Ishikawa (cell line): ENCODE results near the gene ALDH1A2.

Experiments
- CEBPB ChIP-seq: IDR thresholded peaks from 2 replicates; pipeline ENCODE4 v1.6.1; 2012
- CREB1 ChIP-seq: IDR thresholded peaks from 2 replicates; pipeline ENCODE4 v1.6.1; 2012; ENCODE audit warnings: low read depth
- EGR1 ChIP-seq: IDR thresholded peaks from 2 replicates; pipeline ENCODE4 v1.6.1; 2012
- EP300 ChIP-seq: IDR thresholded peaks from 2 replicates; pipeline ENCODE4 v1.6.1; 2012; ENCODE audit warnings: borderline replicate concordance
- FOXM1 ChIP-seq: IDR thresholded peaks from 2 replicates; pipeline ENCODE4 v1.6.1; 2012; ENCODE audit warnings: low read depth, borderline replicate concordance
- NFIC ChIP-seq: IDR thresholded peaks from 2 replicates; pipeline ENCODE4 v1.6.1; 2012
- RAD21 ChIP-seq: IDR thresholded peaks from 2 replicates; pipeline ENCODE4 v1.6.1; 2012; ENCODE audit warnings: low read depth
- REST ChIP-seq: IDR thresholded peaks from 2 replicates; pipeline ENCODE4 v1.6.1; 2012; ENCODE audit warnings: low read depth, mild to moderate bottlenecking
- TAF1 ChIP-seq: IDR thresholded peaks from 2 replicates; pipeline ENCODE4 v1.6.1; 2012; ENCODE audit warnings: low read depth, mild to moderate bottlenecking
- TCF12 ChIP-seq: IDR thresholded peaks from 2 replicates; pipeline ENCODE4 v1.6.1; 2012; ENCODE audit warnings: low read depth
- TEAD4 ChIP-seq: IDR thresholded peaks from 2 replicates; pipeline ENCODE4 v1.6.1; 2012
- YY1 ChIP-seq: IDR thresholded peaks from 2 replicates; pipeline ENCODE4 v1.6.1; 2012; ENCODE audit warnings: low read depth
- ZBTB7A ChIP-seq: IDR thresholded peaks from 2 replicates; pipeline ENCODE4 v1.6.1; 2012; ENCODE audit warnings: low read depth
- TF ChIP-seq, protein P1 (sequence below): IDR thresholded peaks from 2 replicates; pipeline ENCODE4 v1.6.1; 2012
- TF ChIP-seq, protein P2 (sequence below): IDR thresholded peaks from 2 replicates; pipeline ENCODE4 v1.6.1; 2012

ALDH1A2 gene

GRCh38 chr15:57943171-57943570 lies 122.3 kb downstream of the ALDH1A2 start:
- TF ChIP-seq, protein P1, sequence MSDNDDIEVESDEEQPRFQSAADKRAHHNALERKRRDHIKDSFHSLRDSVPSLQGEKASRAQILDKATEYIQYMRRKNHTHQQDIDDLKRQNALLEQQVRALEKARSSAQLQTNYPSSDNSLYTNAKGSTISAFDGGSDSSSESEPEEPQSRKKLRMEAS: no peak

DNA sequence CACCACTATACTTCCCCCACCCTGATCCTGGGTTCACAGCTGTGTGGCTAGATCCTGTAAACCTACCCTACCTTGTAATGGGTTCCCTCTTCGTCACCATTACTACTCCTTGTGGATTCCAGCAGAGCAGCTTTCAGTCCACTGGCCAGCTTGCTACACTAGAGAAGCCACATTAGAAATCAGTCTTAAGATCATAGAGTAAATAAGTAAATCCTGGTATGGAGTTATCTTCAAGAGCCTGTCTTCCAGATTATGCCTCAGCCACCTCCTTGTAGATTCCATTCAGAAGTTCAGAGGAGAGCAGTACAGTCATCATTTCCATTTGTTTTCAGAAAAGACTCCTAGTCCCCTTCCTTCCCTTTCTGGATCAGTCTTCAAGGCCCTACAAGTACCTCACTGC lies 123.7 kb downstream of the ALDH1A2 start:
- TF ChIP-seq REST (no peak), TCF12 (no peak), CREB1 (no peak), NFIC (no peak), RAD21 (no peak), FOXM1 (no peak), ZBTB7A (no peak), TAF1 (no peak), EGR1 (no peak), CEBPB (no peak), YY1 (no peak), TEAD4 (no peak), EP300 (no peak)
- TF ChIP-seq, protein P2, sequence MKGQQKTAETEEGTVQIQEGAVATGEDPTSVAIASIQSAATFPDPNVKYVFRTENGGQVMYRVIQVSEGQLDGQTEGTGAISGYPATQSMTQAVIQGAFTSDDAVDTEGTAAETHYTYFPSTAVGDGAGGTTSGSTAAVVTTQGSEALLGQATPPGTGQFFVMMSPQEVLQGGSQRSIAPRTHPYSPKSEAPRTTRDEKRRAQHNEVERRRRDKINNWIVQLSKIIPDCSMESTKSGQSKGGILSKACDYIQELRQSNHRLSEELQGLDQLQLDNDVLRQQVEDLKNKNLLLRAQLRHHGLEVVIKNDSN: no peak
- TF ChIP-seq, protein P1: no peak

DNA sequence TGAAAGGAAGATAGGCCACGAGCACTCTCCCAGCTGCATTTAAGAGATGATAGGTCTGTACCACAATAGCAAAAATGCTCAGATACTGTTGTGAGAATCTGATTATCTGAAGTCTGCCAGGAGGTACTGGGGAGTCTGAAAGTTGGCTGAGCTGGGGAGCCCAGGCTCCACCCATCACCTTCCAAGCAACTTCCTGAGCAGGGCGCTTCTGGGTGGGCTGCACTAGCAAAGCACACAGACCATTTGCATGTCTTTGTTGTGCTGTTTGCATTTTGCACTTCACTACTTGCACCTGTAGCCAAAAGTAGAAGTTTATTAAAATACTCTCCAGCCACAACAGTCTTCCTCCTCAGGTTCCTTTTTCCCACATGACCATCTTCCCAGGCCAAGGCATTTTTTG lies 133.2 kb downstream of the ALDH1A2 start:
- TF ChIP-seq YY1: no peak

GRCh38 chr15:57931570-57931969 lies 133.9 kb downstream of the ALDH1A2 start:
- TF ChIP-seq FOXM1 (no peak), YY1 (no peak), NFIC (no peak), ZBTB7A (no peak), CREB1 (no peak), CEBPB (no peak), TAF1 (no peak), EP300 (no peak), REST (no peak), TEAD4 (no peak), RAD21 (no peak)
- TF ChIP-seq, protein P1: no peak
- TF ChIP-seq, protein P2: no peak

GRCh38 chr15:57927091-57927631 lies 138.3 kb downstream of the ALDH1A2 start:
- no peak for TF ChIP-seq FOXM1
- no peak for TF ChIP-seq CEBPB
- TF ChIP-seq, protein P1: no peak

DNA sequence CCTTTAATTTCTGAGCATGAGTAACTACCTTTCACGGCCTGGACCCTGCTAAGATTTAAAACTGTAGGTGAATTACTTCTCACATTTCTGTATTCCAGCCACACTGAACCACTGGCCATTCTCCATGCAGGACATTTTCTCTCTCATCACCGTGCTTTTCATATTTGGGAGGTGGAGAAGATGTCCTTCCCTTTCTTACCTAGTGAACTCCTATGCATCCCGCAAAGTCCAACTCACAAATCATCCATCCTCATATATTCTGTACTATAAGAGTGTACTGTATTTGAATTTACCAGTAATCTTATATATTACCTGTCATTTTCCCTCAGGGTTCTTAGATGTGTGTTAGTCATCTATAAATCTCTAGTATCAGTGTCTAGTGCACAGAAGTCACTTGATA lies 139.9 kb downstream of the ALDH1A2 start:
- no peak for TF ChIP-seq REST
- TF ChIP-seq, protein P2: no peak
